Colon (tissue), 2 donors: ENCODE measurements around the gene SLC9A4.

Experiments used
- FAIRE-seq: peaks from 2 replicates; lab custom pipeline; 2012; peaks lifted over from hg19 to GRCh38; lab: Jason Lieb, UNC
- donor health status: control.
- donor health status: control.

SLC9A4 gene

DNA sequence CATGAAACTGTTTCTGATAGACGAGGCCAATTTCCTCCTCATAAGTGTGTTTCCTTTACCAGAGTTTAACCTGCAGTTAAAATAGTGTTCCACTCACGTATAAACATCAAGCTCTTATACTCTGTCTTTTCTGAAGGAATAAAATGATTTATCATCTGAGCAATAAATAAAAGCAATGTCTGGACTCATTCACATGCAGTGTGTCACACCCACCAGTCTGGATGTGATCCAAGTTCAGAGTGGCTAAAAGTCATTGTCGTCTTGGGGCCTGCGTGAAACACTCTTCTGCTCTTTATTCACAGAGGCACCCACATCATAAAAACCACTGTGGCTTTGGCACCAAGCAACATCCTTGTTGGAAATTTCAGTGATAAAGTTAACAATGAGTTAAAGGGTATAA is 19.5 kb upstream of the SLC9A4 start:
- FAIRE-seq: no peak

DNA sequence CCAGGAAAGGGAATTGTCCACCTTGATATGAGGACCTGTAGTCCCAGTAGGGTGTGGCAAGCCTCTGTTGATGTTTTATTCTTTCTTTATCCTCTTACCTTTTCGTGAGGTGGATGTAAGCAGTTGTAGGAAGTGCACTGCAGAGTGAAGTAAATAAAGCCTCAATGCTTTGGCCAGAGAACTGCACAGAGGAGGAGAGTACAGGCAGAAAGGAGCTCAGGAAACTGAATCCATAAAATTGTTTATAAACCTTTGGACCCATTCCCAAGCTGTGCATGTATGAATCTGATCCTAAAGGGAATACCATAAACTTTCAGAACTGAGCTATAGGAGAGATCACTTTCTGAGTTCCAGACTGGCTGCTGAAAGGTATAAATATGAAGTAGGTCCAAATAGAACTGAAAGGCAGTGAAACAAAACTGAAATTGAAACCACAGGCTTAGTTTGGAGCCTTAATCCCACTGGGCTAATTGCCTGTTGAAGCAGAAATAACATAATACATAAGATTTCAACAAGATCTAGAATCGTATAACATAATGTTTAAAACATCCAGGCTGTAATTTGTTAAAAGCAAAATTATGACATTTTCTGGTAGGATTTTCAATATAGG is 17.9 kb upstream of the SLC9A4 start:
- FAIRE-seq: no peak

DNA sequence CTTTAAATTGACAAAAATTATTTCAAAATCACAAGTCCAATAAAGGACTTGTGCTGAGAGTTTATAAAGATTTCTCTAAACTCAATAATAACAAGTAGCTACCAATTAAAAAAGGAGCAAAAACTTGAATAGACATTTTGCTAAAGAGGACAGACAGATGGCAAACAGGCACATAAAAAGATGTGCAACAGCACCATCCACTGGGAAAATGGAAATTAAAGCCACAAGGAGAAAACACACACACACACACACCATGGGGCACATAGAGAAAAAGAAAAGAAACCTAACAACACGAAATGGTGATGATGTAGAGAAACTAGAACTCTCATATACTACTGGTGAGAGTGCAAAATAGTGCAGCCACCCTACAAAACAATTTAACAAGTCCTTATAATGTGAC is 12.6 kb upstream of the SLC9A4 start:
- FAIRE-seq: no peak

DNA sequence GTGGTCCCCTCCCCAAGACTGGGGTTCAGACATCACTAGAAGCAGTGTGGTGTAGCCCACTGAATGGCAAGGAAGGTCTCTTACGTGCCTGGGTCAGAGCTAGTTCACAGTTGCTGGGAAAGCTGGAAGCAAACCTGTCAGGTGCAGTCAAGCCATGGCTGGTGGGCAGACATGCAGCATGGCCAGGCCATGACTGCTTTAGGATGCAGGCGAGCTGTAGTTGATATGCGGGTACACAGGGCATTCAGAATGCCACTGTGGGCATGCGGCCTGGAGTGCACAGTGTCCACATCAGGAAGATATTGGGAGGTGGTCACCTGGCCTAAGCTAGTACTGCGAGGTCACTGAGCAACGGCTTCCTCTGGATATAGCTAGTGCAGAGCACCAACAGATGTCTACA is 11.8 kb upstream of the SLC9A4 start:
- FAIRE-seq: no peak

DNA sequence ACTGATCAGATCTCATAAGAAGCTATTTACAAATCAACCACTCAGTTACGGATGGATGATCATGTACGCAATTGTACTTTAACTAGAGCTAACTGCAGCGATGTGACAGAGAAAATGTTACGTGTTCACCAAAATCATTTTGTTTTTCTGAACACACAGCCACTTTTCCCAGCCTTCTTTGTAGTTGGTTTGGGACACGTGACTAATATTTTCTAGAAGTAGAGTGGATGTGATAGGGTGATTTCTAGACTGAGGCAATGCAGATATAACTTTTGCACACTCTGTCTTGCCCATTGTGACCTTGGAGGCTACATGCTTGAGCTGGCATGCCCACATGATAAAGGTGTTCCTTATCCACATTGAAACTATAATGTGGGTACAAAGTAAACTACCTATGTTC is 9.9 kb upstream of the SLC9A4 start:
- no peak for FAIRE-seq

DNA sequence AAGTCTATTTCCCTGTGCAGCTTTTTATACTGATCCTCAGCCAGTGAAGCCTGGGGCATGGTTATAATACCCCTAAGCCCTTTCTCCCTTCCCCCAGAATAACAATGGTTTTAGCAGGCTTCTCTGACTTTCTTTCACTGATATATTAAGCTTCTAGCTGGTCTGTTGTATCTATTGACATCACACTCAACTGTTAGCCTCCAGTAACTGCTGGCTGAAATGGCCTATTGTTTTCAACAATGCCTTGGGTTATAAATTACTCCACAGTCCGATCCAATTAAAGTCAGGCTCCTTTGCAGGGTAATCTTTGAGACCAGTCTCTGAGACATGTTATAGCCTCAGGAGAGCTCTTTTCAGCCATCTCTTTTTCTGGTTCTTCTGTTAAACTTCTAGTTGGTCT is 2.9 kb upstream of the SLC9A4 start:
- FAIRE-seq: no peak

DNA sequence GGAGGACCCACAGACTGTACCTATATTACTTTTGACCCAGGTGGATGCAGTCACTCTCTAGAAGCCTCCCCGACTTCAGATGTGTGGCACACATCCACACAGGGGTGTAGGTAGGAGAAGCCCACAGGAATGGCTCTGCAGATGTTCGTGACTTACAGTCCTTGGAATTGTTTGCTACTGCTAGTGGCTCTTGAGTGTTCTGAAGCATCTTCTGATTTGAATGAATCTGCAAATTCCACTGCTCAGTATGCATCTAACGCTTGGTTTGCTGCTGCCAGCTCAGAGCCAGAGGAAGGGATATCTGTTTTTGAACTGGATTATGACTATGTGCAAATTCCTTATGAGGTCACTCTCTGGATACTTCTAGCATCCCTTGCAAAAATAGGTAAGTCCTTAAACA is 605 bp downstream of the SLC9A4 start:
- FAIRE-seq: no peak

DNA sequence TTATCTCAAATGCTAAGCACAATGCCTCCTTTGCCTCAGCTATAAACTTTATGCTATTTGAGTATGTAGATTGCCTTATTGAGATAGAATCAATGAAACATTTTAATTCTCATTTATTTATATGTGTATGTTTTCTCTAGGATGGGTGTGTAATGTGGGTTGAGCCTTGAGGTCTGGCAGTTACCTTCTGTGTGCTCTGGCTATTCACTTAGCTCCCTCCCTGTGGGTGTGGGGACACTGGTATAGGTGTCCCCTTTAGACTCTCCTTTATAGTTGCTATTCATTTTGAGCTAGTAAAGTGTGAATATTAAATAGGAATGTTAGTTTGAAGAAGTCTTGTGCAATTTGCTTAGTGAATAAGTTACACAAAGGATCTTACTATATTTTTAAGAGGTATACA is 1.8 kb downstream of the SLC9A4 start:
- FAIRE-seq: no peak

DNA sequence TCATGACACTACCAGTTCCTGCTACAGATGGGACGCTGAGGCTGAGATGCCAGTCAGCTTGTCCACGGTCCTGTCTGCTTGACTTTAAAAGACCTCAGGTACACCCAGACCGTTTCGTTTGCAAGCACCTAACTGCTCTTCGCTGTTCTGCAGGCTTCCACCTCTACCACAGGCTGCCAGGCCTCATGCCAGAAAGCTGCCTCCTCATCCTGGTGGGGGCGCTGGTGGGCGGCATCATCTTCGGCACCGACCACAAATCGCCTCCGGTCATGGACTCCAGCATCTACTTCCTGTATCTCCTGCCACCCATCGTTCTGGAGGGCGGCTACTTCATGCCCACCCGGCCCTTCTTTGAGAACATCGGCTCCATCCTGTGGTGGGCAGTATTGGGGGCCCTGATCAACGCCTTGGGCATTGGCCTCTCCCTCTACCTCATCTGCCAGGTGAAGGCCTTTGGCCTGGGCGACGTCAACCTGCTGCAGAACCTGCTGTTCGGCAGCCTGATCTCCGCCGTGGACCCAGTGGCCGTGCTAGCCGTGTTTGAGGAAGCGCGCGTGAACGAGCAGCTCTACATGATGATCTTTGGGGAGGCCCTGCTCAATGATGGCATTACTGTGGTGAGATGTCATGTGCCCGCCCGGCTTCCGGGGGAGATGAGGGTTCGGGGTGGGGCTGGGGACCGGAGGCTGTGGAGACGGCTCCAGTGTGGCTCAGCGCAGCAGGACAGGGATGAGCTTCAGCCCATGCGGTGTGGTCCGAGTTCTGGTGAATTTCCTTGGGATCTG is 5.9 kb downstream of the SLC9A4 start:
- no peak for FAIRE-seq

DNA sequence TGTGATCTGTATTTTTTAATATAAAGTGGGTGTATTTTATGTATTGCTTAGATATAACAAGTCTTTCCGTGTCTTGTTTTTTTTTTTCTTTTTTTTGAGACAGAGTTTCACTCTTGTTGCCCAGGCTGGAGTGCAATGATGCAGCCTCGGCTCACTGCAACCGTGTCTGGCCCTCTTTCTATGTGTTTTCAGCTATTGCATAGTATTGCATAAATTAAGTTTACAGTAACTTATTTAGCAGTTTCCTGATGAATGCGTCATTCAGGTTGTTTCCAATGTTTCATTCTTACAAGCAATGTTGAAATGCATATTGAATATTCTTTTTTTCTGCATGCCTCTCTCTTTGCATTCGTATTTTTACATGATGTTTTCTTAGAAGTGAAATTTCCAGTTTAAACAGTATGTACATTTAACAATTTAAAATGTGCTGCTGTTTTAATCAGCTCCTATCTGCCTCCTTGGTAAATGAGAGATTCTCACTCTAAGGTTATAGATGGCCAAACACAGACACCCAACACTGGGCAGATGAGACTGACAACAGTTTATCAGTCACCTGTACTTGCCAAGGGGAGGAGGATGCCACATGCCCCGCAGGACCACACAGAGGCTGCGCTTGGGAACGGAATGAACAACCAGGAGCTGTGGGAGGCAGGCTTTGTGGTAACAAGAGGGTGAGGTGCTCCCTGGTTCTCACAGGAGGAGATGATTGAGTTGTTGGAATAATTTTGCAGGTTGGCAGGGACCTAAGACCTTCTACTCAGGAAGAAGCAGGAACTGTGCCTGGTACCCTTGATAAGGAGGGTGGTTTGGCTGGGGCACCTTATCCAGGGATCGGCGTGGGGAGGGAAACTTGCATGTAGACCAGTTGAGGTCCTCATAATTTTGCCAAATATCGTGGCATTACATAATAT is 7.5 kb downstream of the SLC9A4 start:
- no peak for FAIRE-seq

DNA sequence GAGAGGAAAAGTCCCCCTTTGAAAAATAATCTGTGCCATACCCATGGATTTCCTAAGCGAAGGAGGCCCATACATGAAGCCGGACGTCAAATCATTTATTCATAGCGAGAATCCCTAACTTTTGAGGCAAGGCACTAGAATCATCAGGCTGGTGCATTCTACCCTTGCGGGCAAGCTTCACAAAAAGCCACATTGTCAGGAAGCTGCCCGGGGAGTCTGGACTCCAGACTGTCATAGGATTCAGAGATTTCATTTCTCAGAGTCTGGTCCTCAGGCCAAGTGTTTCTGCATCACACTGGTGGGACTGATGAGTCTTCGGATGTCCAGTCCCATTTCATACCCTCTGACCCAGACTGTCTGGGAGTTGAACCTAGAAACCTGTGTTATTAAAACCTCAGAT is 8.9 kb downstream of the SLC9A4 start:
- FAIRE-seq: no peak

DNA sequence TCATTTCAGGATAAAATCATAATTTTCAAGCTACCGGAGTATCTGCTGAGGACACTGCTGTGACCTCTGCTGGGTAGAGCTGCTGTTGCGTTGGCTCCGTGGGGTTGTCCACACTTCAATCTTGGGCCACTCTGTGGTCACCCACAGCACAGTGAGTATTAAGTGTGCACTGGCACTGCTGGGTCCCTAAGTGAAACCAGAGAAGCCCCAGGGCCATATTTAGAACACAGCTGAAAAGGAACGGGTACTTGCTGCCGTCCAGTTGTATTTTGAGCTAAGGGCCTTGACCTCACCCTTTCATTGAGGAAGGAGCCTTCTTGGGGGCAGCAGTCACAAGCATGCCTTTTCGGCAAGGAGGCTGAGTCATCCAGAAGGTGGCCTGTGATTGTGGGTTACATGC is 10.1 kb downstream of the SLC9A4 start:
- no peak for FAIRE-seq

DNA sequence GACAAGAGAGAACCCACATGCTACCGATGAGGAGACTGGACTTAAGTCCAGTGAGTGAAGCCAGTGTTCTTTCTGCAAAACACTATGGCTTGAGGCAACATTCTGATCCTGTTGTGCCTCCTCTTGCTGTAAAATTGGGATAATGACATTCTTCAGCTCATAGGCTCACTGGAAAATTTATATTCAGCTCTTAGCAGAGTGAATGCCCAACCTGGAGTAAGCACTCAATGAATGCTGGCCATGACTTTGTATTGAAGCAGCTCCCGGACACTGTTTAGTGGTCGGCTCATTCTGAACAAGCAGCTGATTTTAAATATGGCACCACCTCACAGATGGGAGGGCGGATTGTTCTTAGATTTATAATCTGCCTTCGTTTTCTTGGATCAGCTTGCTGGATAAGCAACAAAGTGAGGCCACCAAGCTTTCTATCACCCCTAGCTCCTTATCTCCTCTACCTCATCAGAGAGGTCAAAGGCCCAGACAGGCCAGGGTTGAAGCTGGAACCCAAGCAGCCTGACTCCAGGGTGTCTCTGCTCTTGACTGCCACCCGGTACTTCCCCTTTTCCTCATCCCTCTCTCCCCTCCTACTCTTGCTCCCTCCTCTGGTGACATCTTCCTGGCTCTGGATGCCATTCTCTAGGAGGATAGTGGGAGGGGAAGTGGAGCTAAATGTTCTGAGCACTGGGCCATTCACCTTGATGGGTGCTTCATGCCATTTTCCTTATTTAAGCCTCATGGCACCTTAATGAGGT is 11.5 kb downstream of the SLC9A4 start:
- FAIRE-seq: no peak

DNA sequence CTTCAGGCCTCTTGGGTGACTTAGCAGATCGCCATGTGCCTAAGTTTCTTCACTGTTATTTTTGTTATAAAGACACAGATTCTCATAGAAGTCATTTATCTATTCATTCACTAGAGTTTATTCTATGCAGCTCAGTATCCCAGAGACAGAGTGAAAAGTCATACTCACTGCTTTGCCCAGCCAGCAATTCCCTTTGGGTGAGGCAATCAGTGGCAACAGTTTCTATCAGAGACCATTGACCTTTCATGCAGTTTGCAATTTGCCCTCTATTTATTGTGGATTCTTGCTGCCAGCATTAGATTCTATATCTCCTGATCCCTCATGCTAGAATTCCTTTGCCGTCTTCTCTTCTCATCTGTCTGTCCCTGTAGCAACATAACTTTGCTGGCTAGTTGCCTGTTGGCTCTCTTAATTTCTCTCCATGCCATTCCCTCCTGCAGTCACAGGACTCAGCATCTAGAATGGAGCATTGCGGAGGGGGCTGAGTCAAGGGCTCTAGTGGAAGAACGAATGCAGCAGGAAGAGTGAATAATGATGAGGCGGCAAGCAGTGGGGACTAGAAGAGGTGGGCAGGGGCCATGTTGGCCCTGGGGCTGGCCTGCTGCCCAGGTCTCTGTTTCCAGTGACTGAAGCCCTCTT is 12.2 kb downstream of the SLC9A4 start:
- FAIRE-seq: no peak

DNA sequence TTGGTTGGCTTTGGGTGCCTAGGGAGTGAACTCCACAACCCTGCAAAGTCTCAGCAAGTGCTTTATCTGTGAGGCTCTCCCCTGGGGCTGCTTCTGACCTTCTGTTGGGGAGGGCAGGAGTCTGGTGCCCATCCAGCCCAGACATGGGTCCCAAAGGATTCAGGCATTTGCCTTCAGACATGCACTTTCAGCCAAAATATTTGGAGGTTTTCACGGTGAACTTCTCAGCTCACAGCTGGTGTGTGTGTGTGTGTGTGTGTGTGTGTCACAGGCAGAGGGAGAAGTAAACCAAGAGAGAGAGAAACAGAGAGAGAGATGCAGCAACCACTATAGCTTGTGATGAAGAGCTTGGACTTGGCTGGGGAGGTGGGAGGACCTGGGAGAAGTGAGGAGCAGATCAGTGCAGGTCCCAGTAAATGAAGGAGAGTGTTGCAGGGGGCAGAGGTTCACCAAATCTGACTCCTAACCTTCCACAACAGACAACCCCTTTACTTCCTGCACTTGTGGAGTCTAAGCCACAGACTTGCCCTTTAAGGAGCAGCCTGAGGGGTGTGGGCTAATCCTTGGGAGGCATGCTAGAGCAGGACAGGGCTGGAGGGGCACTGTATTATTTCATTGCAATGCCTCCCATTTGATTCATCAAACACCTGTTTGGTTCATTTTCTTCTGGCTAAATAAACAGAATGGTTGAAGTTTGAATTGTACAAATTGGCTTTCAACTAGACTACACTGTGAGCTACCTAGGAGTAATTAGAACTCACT is 14.1 kb downstream of the SLC9A4 start:
- FAIRE-seq: no peak

DNA sequence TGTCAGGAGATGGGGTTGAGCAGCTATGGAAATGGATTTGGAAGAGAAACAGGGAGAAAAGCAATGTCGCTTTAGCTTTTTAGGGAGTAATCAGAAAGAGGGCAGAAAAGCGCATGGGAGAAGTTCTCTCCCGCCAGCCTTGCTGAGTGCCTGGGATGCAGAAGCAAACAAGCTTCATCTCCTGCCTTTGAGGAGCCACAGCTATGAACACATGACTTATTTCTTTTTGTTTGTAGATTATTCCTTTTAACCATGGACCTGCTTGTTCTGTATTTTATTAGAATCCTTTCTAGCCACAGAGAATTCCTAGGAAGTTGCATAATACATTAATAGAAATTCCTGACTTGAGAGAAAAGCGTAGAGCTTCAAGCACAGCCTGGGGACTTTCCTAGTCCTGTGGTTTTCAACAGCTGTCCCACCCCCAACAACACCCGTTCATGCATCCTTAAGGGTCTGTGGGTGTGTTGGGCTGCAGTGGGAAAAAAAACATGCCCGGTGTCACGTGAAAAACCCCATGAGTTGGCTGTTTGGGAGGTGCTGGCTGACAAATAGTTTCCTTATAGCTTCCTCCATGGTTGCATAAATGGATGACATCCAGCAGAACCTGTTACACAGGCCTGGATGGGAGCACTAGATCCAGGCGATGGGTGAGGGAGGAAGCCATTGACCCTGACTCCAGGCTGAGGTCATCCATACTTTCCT is 14.9 kb downstream of the SLC9A4 start:
- FAIRE-seq: no peak

DNA sequence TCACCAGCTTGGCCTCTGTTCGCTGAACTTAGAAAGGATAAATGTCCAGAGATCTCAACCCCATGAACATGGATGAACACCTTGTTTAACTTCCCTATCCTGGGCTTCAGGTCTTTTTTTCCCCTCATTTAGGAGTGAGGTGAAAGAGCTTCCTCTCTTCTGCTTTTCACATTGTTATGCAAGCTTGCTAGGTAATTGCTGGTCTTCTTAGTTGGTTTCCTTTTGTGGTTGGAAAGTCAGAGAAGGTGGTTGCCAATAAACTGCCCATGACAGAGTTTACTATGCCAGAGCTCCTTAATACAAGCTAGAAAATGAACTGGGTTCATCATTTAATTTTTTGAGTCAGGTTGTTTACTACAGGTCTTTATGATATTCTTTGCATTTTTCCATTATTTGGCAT is 16.6 kb downstream of the SLC9A4 start:
- FAIRE-seq: no peak

DNA sequence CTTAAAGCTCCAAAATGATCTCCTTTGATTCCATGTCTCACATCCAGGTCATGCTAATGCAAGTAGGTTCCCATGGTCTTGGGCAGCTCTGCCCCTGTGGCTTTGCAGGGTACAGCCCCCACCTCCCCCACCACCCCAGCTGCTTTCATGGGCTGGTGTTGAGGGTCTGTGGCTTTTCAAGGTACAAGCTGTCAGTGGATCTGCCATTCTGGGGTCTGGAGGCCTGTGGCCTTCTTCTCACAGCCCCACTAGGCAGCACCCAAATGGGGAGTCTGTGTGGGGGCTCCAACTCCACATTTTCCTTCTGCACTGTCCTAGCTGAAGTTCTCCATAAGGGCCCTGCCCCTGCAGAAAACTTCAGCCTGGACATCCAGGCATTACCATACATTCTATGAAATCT is 19.0 kb downstream of the SLC9A4 start:
- FAIRE-seq: no peak

DNA sequence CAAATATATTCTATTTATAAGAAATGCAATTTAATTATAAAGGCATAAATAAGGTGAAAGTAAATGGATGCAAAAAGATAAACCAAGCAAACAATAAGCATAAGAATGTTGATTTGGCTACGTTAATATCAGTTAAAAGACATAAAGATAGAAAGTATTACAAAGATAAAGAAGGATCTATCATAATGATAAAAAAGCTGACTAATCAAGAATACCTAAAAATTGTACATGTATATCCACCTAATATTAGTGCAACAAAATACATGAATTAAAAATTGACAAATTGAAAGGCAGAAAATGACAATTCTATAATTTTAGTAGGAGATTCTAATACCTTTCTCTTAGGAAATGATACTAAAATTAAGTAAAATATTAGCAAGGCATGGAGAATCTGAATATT is 21.5 kb downstream of the SLC9A4 start:
- no peak for FAIRE-seq

DNA sequence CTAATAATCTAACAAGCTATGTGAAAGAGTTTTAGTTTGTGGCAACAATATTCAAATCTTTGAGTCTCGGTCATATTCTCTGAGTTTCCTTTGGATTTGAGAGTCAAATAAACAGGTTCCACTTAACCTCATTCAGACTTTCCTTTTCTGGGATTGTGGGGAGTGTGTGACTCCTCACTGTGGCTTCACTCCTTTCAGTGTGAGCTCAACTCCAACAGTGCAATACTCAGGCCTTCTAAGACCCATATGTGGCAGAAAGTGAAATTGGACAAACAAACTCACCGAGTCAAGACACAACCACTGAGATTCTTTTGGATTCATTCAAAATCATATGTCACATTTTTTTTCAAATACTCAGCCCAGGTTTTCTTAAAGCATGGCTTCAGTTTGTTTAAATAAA is 25.4 kb downstream of the SLC9A4 start:
- FAIRE-seq: no peak

DNA sequence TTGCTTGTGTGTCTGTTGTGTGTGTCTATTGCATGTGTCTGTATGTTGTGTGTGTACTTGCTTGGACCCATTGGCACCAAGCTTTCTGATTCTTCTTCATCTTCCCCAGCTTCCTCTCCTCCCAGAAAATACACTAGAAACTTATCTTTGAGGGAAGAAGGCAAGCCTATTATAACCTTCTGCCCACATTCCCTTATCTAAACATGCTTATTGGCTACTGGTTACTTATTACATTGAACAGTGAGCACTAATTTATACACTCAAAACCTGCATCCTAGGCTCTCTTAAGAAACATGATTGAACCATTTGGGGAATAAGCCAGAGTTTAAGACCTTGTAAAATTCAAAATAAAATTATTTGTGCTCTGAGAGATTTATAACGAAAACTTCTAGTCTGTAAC is 26.5 kb downstream of the SLC9A4 start:
- FAIRE-seq: no peak
